NCI-H748 (cell line): ENCODE measurements around the gene DPF3.
"Not testable (repeated sequence)": the region's sequence is repeated elsewhere in the genome, so short reads cannot be mapped to it uniquely, and the experiment has no call there.

Experiments
- DNase-seq: peaks from one replicate; lab custom pipeline; 2025; ENCODE audit not compliant: unreplicated experiment; lab: John Stamatoyannopoulos, UW

DPF3 gene

DNA sequence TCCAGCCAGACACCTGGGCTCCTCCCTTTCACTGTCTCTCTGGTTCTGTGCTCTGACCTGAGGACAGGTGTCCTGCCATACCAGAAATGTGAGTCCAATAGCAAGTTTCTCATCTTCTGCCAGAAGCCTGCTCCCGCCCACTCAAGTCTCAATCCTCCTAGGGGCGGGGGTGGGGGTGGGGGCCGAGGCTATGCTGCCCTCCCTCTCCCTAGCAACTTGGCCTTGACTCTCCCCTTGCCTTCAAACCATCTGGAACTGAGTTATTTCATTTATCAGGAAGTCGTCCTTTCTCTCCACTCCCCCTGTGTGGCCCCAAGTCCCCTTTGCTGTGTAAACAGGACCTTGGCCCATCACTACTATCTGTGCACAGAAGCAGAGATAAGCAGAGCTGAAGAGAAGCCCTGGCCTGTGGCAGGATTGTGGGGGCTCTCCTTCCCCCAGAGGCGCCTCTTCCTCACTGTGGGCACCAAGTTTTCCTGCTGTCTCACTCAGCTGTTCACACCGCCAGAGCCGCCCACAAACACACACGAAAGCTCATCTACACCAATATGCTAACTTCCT, 117.1 kb downstream of the DPF3 start:
- no peak for DNase-seq

DNA sequence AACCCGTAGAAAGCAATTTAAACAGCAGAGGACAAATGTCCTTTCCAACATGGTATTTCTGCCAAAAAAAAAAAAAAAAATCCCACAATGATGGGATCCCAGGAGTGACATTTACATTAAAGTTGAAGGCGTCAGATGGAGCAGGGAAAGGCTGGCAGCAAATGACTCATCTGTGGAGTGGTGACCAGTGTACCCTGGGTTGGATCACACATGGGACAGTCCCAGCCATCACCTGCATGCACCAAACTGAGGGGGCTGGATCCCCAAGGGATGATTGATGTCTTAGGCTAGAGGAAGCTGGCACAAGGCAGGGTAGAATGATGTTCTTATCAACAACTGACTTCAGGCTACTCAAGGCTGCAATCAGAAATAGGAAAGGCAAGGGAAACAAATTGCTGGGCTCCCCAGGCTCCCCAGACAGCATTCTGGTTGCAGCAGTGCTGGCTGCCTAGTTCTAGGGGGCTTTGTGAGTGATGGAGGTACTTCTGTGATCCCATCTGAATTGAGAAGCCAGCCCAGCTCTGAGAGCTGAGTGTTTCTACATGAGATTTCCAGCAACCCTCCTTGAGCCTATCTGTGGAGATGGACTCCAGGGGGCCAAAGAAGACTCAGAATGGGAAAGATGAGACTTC, 117.9 kb downstream of the DPF3 start:
- DNase-seq = no peak

DNA sequence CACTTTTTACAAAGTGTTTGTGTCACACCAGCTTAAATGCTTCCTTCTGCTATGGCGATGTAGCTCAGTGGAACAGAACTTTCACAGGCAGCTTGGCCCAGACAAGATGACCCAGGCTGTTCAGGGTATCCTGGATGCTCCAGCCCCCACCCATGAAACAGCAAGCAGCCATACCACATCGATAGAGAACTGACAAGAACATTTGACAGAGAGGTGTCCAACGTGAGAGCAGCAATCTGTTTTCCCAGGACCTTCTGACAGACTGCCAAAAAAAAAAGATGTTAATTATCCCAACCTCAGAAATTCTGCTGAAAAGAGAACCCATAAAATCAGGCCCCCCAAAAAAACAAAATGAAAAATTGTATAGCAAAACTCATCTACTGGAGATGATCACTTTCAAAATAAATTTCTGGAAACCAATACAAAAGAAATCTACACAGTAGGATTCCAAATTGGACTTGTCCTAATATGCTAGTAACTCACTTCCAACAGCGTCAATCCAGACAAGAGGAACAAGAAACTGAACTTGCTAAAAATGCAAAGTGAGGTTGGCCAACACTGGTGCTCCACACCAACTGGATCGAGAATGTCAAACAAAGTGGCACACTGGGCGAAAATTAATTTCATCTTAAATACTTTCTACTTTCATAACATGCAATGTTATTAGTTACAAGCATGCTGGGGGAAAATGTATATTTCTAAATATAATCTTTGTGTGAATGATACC, 118.8 kb downstream of the DPF3 start:
- no peak for DNase-seq

DNA sequence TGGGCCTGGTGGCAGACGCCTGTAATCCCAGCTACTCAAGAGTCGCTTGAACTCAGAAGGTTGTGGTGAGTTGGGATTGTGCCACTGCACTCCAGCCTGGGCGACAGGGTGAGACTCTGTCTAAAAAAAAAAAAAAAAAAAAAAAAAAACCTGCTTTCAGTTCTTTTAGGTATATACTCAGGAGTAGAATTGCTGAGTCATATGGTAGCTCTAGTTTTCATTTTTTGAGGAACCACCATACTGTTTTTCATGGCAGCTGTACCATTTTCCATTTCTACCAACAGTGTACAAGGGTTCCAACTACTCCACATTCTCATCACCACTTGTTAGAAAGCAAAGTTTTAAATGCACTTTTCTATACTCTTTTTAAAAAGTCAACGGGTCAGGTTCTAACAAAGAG, 119.8 kb downstream of the DPF3 start:
- no peak for DNase-seq

DNA sequence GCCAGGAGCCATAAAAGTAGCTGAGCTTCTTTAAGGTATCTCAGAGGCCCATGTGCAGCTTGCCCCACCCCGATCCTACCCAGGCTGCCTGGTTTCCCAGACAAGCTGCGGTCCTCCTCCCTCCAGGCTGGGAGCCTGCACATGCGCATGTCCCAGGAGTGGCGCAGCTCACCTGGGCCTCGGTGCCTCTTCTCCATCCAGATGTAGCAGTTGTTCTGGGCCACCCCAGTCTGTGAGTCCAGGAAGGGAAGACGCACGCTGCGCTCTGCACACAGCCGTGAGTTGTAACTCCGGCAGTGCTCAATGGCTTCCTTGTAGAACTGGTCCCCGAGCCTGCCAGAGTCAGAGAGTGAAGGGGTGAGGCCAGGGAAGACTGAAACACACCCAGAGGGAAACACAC, 122.3 kb downstream of the DPF3 start:
- no peak for DNase-seq

DNA sequence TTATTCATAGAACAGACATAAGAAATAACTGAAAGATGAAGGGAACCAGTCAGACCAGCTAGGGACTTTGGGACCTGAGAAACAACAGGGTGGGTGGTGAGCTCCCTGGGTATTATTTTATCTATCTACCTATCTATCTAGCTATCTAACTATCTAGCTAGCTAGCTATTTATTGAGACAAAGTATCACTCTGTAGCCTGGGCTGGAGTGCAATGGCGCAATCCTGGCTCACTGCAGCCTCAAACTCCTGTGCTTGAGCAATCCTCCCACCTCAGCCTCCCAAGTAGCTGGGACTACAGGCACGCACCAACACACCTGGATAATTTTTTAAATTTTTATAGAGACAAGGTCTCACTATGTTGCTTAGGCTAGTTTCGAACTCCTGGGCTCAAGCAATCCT, 127.6 kb downstream of the DPF3 start:
- DNase-seq = no peak

DNA sequence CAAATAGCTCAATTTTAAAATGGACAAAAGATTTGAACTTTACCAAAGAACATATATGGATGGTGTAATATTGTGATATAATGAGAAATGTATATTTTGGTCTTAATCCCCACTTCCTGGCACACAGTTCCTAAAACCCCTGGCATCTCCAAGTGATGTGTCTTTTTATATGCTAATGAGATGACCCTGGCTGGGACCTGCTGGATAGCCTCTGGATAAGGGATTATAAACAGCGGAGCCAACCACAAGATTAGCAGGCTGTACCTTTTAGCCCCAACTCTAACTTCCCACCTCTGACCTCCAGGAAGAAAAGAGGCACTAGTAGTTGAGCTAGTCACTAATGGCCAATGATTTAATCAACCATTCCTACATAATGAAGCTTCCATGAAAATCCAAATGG, 130.0 kb downstream of the DPF3 start:
- DNase-seq = no peak

DNA sequence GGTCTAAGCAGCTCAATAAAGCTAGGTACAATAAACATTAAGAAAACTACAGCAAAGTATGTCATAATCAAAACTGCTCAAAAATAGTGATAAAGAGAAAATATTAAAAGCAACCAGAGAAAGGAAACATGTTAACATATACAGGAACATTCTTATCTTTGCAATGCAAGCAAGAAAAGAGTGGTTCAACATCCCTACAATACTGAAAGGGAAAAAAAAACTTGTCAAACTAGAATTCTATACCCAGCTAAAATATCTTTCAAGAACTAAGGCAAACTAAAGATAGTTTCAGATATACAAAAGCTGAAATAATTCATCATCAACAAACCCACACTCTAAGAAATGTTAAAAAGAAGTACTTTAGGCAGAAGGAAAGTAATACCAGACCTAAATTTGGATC, 134.2 kb downstream of the DPF3 start:
- no peak for DNase-seq

DNA sequence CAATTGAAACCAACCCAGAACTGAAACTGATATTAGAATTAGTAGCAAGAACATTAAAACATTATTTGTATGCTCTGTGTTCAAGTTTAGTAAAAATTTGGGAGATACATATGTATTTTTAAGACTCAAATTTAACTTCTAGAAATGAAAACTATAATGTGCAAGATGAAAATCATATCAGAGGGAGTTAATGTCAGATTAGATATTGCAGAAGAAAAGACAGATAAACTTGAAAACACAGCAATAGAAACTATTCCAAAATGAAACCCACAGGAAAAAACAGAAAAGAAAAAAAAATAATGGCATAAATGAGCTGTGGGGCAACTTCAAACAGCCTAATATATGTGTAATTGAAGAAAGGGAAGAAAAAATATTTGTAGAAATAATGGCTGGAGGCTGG, 134.9 kb downstream of the DPF3 start:
- DNase-seq = no peak

DNA sequence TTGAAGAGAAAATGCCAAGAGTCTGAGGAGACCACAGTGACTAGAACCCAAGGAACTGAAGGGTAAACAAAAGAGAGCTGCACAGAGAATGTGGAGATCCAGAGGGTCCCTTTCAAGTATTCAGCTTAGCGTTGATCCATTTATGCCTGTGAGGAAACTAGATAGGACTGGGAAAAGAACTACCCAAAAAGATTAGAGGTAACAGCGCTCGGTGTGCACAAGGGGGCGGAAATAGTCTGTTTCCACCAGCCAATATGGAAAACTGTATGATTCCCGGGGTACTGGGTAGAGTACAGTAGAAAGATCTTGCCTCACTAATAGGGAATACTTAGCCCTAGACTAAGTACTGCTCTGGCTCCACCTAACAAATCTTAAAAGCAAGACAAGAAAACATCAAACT, 135.5 kb downstream of the DPF3 start:
- no peak for DNase-seq

DNA sequence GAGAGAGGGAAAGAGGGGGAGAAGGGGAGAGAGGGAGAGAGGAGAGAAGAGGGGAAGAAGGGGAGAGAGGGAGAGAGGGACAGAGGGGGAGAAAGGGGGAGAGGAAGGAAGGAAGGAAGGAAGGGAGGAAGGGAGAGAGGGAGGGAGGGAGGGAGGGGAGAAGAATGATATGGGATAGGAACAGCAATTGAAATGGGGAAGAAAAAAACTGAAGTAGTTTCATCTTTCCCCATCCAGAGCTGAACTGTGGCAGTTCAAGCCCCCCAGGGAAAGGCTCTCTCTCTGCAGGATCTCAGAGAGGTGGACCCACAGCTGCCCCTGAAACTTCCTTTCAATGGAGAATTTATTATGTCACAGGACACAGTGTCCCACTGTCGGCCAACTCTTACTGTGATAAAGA, 136.9 kb downstream of the DPF3 start:
- DNase-seq = no peak

DNA sequence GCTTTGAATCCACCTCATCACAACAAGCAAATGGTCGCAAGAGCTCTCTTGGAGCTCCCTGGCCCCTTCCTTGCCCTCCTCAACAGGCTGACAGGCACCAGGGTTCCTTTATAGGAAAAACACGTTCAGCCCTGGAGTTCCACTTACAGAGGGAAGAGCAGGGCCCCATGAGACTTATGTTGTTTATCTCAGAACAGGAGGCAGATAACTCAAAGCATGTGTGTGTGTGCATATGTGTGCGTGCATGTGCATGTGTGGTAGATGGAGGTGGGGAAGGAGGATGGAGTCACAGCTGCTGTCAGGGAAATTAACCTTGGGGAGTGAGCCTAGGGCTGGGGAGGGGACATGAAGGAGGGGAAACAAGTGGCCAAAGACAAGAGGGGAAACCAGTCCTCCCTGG, 138.1 kb downstream of the DPF3 start:
- no peak for DNase-seq

DNA sequence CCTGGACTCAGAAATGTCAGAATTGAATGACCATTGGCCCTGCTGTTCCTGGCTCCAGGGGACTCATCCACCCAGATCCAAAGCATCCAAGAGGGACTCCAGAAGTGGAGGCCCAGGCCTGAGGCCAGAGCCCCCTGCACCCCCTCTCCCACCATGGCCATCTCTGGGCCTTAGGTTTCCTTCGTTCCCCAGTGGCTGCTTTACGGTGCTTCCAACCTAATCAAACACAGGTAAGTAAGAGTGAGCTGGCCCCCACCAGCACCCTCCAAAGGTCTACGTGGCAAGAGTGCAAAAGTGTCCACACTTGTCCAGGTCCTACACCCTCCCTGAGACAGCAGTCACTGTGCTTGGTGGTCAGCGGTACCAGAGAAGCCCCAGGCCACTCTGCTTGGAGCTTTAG, 139.0 kb downstream of the DPF3 start:
- DNase-seq = no peak

DNA sequence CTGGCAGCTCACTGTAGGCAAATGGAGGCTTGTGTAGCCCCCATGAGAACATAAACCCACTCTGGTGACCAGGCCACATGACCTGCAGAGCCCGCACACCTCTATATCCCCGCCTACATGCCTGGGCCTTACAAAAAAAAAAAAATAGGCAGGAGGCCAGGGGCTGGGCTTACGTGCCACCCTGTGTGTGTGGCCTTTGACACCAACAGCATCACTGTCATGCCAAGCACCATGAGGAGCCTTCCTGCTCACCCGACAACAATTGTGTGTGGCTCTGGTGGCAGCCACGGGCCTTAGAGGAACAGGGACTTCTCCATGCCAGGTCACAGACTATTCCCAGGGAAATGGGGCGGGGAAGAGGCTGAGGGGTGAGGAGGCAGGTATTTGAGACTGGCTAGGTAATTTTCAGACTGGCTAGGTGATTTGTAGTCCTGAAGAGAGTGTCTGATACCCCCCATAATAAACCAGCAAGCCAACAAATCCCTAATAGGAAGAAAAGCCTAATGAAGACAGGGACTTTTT, 140.0 kb downstream of the DPF3 start:
- DNase-seq = no peak

DNA sequence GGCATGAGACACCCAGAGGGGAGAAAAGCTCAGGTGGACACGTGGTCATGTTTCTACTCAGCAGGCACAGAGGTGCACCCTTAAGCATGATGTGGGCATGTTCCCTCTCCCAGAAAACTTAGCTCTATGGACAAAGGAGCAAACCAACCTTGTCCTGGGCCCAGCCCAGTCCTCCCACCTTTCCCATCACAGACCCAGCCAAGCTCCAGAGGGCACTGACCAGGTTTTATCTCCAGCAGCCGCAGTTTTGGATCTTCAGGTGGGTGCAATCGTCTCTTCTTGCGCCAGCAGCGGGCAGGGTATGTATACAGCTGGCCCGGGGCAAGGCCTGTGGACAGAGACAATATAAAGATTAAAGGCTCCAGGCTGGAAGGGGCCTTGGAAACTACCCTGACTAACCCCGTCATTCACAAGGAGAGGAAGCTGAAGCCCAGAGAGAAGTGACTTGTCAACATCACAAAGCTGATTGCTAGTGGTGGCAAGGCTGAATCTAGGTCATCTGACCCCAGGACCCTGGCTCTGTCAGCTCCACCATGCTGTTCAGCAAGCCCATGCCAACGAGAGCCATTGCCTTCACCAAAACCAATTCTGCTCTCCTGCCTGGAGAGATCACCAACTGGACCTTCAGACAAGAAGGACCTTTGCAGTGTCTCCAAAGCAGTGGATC, 140.7 kb downstream of the DPF3 start:
- DNase-seq = no peak

DNA sequence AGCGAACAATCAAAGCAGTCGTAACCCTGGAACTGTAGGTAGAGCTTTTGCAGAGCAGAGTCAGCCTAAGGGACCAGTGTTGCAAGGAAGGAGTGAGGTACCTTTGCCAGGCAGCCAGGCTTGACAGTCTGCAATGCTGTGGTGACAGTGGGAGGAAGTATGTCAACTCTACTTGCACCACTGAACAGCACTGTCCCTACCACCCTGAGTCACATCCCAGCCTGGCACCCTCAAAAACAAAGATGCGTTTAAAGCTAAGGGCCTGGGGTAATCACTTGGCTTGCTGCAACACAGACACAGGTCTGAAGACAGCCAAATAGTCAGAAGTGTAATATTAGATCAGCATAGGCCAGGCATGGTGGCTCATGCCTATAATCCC, 141.9 kb downstream of the DPF3 start:
- DNase-seq = no peak

DNA sequence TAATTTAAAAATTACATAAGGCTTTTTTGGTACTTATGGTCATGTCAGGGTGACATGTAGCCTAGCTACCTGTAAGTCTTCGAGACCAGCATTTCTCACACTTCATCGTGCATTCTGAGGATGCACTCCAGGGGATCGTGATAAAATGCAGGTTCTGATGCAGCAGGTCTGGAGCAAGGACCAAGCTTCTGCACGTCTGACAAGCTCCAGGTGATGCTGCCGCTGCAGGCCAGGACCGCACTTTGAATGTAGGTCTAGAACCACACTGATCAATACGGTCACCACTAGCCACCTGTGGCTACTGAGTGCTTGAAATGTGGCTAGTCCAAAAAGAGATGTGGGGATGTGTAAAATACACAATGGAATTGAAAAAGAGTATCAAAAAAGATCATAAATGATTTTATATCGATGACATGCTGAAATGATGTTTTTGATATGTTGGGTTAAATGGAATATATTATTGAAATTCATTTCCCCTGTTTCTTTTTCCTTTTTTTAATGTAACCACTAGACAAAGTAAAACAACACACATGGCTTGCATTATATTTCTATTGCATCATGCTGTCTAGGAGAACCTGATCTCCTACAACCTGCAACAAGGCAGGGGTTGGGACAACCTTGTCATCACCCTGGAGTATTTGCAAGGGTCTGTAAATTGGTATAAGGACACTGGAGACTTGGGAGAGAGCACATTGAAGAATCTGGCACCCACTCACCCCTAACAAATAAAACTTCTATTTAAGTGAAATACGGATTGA, 142.4 kb downstream of the DPF3 start:
- no peak for DNase-seq

DNA sequence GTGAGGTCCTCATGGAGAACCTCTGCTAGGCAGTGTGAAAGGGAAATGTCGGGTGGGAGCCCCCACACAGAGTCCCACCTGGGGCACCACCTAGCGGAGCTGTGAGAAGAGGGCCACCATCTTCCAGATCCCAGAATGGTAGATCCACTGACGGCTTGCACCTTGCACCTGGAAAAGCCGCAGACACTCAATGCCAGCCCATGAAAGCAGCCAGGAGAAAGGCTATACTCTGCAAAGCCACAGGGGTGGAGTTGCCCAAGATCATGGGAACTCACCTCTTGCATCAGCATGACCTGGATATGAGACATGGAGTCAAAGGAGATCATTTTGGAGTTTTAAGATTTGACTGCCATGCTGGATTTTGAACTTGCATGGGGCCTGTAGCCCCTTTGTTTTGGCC, 145.0 kb downstream of the DPF3 start:
- not testable (repeated sequence) for DNase-seq

DNA sequence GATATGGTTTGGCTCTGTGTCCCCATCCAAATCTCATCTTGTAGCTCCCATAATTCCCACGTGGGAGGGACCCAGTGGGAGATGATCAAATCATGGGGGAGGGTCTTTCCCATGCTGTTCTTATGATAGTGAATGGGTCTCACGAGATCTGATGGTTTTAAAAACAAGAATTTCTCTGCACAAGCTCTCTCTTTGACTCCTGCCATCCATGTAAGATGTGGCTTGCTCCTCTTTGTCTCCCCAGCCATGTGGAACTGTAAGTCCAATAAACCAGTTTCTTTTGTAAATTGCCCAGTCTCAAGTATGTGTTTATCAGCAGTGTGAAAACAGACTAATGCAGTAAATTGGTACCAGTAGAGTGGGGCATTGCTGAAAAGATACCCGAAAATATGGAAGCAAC, 146.2 kb downstream of the DPF3 start:
- no peak for DNase-seq

DNA sequence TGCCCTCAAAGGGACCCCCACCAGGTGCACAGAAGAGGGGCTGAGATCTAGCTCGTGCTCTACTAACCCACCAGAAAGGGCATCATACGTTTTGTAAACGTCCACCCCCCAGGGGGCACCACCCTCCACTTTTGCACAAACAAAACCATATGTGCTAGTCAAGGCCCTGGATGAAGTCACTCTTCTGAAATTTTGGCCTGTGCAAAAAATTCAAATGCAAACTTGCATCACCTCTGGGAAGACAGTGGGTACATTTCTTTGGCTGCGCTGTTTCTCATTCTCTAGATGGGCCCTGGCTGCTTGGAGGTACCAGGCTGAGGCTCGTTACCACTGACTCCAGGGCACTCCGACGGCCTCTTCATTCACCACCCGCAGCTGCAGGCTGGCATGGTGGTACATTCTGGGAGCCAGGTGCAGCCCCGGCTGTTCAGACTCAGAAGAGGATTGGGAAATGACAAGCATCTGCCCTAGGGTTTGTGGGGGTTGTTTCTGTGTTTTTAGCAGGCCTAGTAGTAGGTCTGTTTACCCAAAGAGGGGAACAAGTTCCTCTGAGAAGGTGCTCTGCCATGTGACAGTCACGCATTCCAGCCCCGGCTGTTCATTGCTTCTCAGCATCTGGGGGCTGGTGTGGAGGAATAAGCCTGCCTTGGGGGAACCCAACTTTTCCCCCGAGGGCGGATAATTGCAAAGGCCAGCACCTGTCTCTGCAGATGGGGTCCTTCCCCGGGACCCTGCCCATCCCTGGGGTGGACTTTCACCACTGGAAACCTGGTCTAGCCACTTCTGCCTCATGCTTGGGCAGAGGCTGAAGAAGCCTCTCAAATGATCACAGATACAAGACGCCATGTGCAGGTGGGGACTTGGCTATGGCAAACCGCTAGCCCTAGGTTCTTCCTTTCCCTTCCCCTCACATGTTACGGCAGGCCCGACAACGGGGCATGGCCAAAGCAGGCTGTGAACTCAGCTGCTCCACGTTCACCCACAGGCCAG, 147.6 kb downstream of the DPF3 start:
- no peak for DNase-seq
